Measurements from ENCODE around the gene HJV. TPM values are rescaled to one million over a fixed set of nuclear protein-coding genes. Genes with fewer than 3 reads are reported as not detected.

Gene HJV
- total and polyA plus RNA-seq, 2 of the 13 experiments (the other 11 are each of a cell fraction or from before 2014, with no cell fraction given), result 0.18 TPM; not detected in 1

- TF ChIP-seq ARID4A (CRISPR knock-in tag; IDR thresholded peaks at IDR 0.05; ENCODE audit: borderline replicate concordance) (peak; percentile 81; the same call in 1 of the 2 replicates), DBP (CRISPR knock-in tag; IDR thresholded peaks at IDR 0.05; ENCODE audit: not compliant biosample characterization) (no peak), CHCHD3 (CRISPR knock-in tag; IDR thresholded peaks at IDR 0.05) (no peak), TFAP4 (IDR thresholded peaks at IDR 0.05; ENCODE audit: borderline replicate concordance, low read depth) (no peak), FIP1L1 (IDR thresholded peaks at IDR 0.05; ENCODE audit: borderline replicate concordance, insufficient read depth, low read depth, low read length) (no peak), AFF4 (CRISPR knock-in tag; IDR thresholded peaks at IDR 0.05) (peak; percentile 93), IKZF1 (IDR thresholded peaks at IDR 0.05) (no peak), NCOA5 (CRISPR knock-in tag; IDR thresholded peaks at IDR 0.05) (no peak), FOXO1 (CRISPR knock-in tag; IDR thresholded peaks at IDR 0.05) (peak; percentile 100), ZMYM3 (CRISPR knock-in tag; IDR thresholded peaks at IDR 0.05) (peak; percentile 80), ZNF205 (CRISPR knock-in tag; IDR thresholded peaks at IDR 0.05) (peak; percentile 89; the same call in 1 of the 2 replicates), KLF6 (CRISPR knock-in tag; IDR thresholded peaks at IDR 0.05) (peak; percentile 97), ZNF343 (CRISPR knock-in tag; IDR thresholded peaks at IDR 0.05) (0 out of 2 replicates have a peak, but pooled peaks have one; percentile 88), ZNF414 (CRISPR knock-in tag; IDR thresholded peaks at IDR 0.05) (peak; percentile 81), ZSCAN21 (CRISPR knock-in tag; IDR thresholded peaks at IDR 0.05; ENCODE audit: borderline replicate concordance) (peak; percentile 37), ZNF672 (CRISPR knock-in tag; IDR thresholded peaks at IDR 0.05) (no peak), ZNF883 (CRISPR knock-in tag; IDR thresholded peaks at IDR 0.05; ENCODE audit: not compliant biosample characterization) (peak; percentile 89), ZBTB1 (CRISPR knock-in tag; IDR thresholded peaks at IDR 0.05; ENCODE audit: borderline replicate concordance) (no peak)
Observed at GRCh38 chr1:145996433-145997015, 25.0 kb downstream of the HJV start, which contains the start of gene TXNIP (continued).
